ENCODE data around the gene PRSS16. TPM values are rescaled to one million over a fixed set of nuclear protein-coding genes. Genes with fewer than 3 reads are reported as not detected.
"Not testable (repeated sequence)": the region's sequence is repeated elsewhere in the genome, so short reads cannot be mapped to it uniquely, and the experiment has no call there.

Gene PRSS16
- total RNA-seq, 1 experiment from 2014 or later = 32.5 TPM

DNA sequence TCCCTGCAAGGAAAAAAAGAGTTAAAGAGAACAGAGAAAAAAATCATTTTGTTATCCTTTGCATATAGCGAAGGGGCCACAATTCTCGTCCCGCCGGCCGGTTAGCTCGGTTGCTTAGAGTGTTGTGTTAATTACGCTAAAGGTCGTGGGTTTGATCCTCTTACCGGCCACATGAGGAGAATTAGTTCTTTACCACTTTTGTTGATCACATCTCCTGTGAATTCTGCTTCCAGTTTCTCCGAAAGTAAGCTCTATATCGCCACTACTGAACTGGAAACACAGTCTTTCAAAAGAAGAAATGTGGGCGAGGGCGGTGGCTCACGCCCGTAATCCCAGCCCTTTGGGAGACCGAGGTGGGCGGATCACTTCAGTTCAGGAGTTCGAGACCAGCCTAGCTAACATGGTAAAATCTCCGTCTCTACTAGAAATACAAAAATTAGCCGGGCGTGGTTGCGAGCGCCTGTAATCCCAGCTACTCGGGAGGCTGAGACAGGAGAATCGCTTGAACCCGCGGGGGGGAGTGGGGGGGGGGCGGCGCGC is 13.4 kb downstream of the PRSS16 start:
- Histone ChIP-seq H3K9me2 (ENCODE audit: insufficient read depth) (no peaks in the 10 kb centered on the region), H3K9me3 (ENCODE audit: insufficient read depth, low read depth) (no peaks in the 10 kb centered on the region), H3K79me2 (ENCODE audit: low read depth) (no peaks in the 10 kb centered on the region), H3K4me2 (no peak overlapping the region), H2AFZ (no peak overlapping the region), H3K36me3 (ENCODE audit: low read depth) (no peaks in the 10 kb centered on the region), H3K27me3 (ENCODE audit: insufficient read depth, low read depth) (no peaks in the 10 kb centered on the region), H3K27ac (no peak overlapping the region), H4K20me1 (ENCODE audit: insufficient read depth) (no peaks in the 10 kb centered on the region), H3K4me1 (replicated peaks; ENCODE audit: insufficient read depth) (no peaks in the 10 kb centered on the region), H3F3A (ENCODE audit: insufficient read depth, low read depth) (no peaks in the 10 kb centered on the region; the same call in 1 of the 2 replicates), H3K4me3 (no peak overlapping the region)
- CTCF ChIA-PET = interaction anchor here (0.6 kb wide), 1 partner anchor 1282 kb away, joined by 6 read pairs; no protein-coding TSS in a partner anchor
- TF ChIP-seq CTCF (conservative IDR thresholded peaks at IDR 0.05) = no peak
- no peak for TF ChIP-seq EZH2 (IDR thresholded peaks at IDR 0.05; ENCODE audit: low read depth)
- intact Hi-C loops (cut with micrococcal nuclease; ENCODE audit: unreplicated experiment) = no loop called here
- no TSS peak for BruUV-seq (replicated peaks)
- no peak for DNase-seq
- POLR2A ChIA-PET (ENCODE audit: unreplicated experiment) = no interaction called here

DNA sequence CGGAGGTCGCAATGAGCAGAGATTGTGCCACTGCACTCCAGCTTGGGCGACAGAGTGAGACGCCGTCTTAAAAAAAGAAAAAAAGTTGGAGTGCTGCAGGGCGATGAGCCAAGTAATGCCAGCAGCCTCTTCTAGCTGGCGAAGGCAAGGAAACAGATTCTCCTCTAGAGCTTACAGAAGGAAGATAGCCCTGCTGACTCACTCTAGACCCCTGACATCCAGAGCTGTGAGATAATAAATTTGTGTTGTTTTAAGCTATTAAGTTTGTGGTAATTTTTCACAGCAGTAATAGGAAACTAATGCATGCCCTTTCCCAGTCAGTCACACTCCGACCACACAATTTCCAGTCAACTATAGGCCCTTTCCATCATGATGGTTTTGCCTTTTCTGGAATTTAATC is 16.4 kb downstream of the PRSS16 start:
- ChIA-PET POLR2A (ENCODE audit: unreplicated experiment) (interaction anchor here (0.6 to 0.7 kb wide), 2 partner anchors 92 to 241 kb away, joined by 3 to 6 read pairs; no protein-coding TSS in a partner anchor), CTCF (no interaction called here)

DNA sequence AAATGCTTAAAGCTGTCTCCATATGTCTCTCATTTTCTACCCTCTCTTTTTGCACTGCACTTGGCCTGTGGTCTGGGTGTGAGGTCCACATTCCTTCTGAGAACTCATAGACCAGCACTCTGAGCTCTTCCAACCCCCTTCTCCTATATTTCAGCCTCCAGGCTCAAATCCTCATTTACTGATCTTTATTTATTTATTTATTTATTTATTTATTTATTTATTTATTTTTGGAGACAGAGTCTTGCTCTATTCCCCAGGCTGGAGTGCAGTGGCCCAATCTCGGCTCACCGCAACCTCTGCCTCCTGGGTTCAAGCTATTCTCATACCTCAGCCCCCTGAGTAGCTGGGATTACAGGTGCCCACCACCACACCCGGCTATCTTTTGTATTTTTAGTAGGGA is 19.5 kb downstream of the PRSS16 start:
- H2AFZ ChIP-seq; intact Hi-C loops (cut with micrococcal nuclease; ENCODE audit: unreplicated experiment); H4K20me1 ChIP-seq (ENCODE audit: insufficient read depth); H3K79me2 ChIP-seq (ENCODE audit: low read depth); H3K36me3 ChIP-seq (ENCODE audit: low read depth); BruUV-seq (replicated peaks); POLR2A ChIA-PET (ENCODE audit: unreplicated experiment); H3K4me3 ChIP-seq; H3F3A ChIP-seq (ENCODE audit: insufficient read depth, low read depth); H3K27me3 ChIP-seq (ENCODE audit: insufficient read depth, low read depth); H3K4me2 ChIP-seq; CTCF ChIA-PET; H3K9me2 ChIP-seq (ENCODE audit: insufficient read depth); H3K9me3 ChIP-seq (ENCODE audit: insufficient read depth, low read depth); H3K4me1 ChIP-seq (replicated peaks; ENCODE audit: insufficient read depth); H3K27ac ChIP-seq; DNase-seq: not testable (repeated sequence)

More for the DNA sequence above, 16.4 kb downstream of the PRSS16 start:
- Histone ChIP-seq H3K9me3 (ENCODE audit: insufficient read depth, low read depth) (no peaks in the 10 kb centered on the region), H3K4me2 (no peak overlapping the region), H3K4me1 (replicated peaks; ENCODE audit: insufficient read depth) (no peaks in the 10 kb centered on the region), H3K4me3 (no peak overlapping the region), H3K27me3 (ENCODE audit: insufficient read depth, low read depth) (no peaks in the 10 kb centered on the region), H3K9me2 (ENCODE audit: insufficient read depth) (no peaks in the 10 kb centered on the region), H3K79me2 (ENCODE audit: low read depth) (no peaks in the 10 kb centered on the region), H2AFZ (no peak overlapping the region), H3K27ac (no peak overlapping the region), H3K36me3 (ENCODE audit: low read depth) (no peaks in the 10 kb centered on the region), H4K20me1 (ENCODE audit: insufficient read depth) (no peaks in the 10 kb centered on the region), H3F3A (ENCODE audit: insufficient read depth, low read depth) (no peaks in the 10 kb centered on the region; the same call in 1 of the 2 replicates)
- intact Hi-C loops (cut with micrococcal nuclease; ENCODE audit: unreplicated experiment) = no loop called here
- DNase-seq = no peak
- TF ChIP-seq CTCF (conservative IDR thresholded peaks at IDR 0.05) (no peak), EZH2 (IDR thresholded peaks at IDR 0.05; ENCODE audit: low read depth) (no peak)
- BruUV-seq (replicated peaks) = no TSS peak

- H3K36me3 ChIP-seq (ENCODE audit: low read depth) = no peaks in the 10 kb centered on the region
- H3K4me3 ChIP-seq = no peak overlapping the region
- ChIA-PET POLR2A (ENCODE audit: unreplicated experiment) (no interaction called here), CTCF (no interaction called here)
- H3K9me3 ChIP-seq (ENCODE audit: insufficient read depth, low read depth) = no peaks in the 10 kb centered on the region
- H4K20me1 ChIP-seq (ENCODE audit: insufficient read depth) = no peaks in the 10 kb centered on the region
- no peaks in the 10 kb centered on the region for H3K4me1 ChIP-seq (replicated peaks; ENCODE audit: insufficient read depth)
- TF ChIP-seq CTCF (conservative IDR thresholded peaks at IDR 0.05) = no peak
- TF ChIP-seq EZH2 (IDR thresholded peaks at IDR 0.05; ENCODE audit: low read depth) = no peak
- no peaks in the 10 kb centered on the region for H3F3A ChIP-seq (ENCODE audit: insufficient read depth, low read depth)
- intact Hi-C loops (cut with micrococcal nuclease; ENCODE audit: unreplicated experiment) = no loop called here
- DNase-seq = no peak
- no peaks in the 10 kb centered on the region for H3K27me3 ChIP-seq (ENCODE audit: insufficient read depth, low read depth)
- H3K9me2 ChIP-seq (ENCODE audit: insufficient read depth) = no peaks in the 10 kb centered on the region
- BruUV-seq (replicated peaks) = no TSS peak
- H3K27ac ChIP-seq = no peak overlapping the region
- no peaks in the 10 kb centered on the region for H3K79me2 ChIP-seq (ENCODE audit: low read depth)
- H2AFZ ChIP-seq = no peak overlapping the region
- no peak overlapping the region for H3K4me2 ChIP-seq
Measured at GRCh38 chr6:27267857-27268434, 20.4 kb downstream of the PRSS16 start.
